Activated CD8-positive, alpha-beta T cell treated with anti-CD3 and anti-CD28 coated beads for 36 hours (primary cell): ENCODE results near the gene AHRR. TPM values are rescaled to one million over a fixed set of nuclear protein-coding genes. Genes with fewer than 3 reads are reported as not detected.

Experiments used
- ATAC-seq: fragments of 200-7000 bp; cut with Tn5 transposase; one replicate; pipeline ENCODE4 v1.10.0; 2021; ENCODE audit warnings: mild to moderate bottlenecking, moderate library complexity
- CTCF ChIA-PET: fragments of 350-600 bp; sonication (Branson Sonifier 250); formaldehyde crosslinking; loops from one replicate; lab custom pipeline; 2021; ENCODE audit warnings: antibody characterized with exemption; lab: Charles Lee
- POLR2A ChIA-PET: fragments of 350-600 bp; sonication (Branson Sonifier 250); formaldehyde crosslinking; loops from one replicate; lab custom pipeline; 2021; ENCODE audit warnings: antibody characterized with exemption; lab: Charles Lee
- DNase-seq: peaks from one replicate; pipeline ENCODE4 v3.0.0-alpha.2; 2020
- H3K27ac Mint-ChIP-seq: one replicate; pipeline ENCODE4 v1.8.0; 2021; ENCODE audit warnings: mild to moderate bottlenecking, mixed read lengths
- H3K27me3 Mint-ChIP-seq: one replicate; pipeline ENCODE4 v1.8.0; 2021; ENCODE audit warnings: mixed read lengths
- H3K36me3 Mint-ChIP-seq: one replicate; pipeline ENCODE4 v1.8.0; 2021; ENCODE audit warnings: low read depth, mixed read lengths
- H3K4me1 Mint-ChIP-seq: one replicate; pipeline ENCODE4 v1.8.0; 2021; ENCODE audit warnings: low read depth, mixed read lengths
- H3K4me3 Mint-ChIP-seq: one replicate; pipeline ENCODE4 v1.8.0; 2021; ENCODE audit warnings: mild to moderate bottlenecking, moderate library complexity, mixed read lengths
- H3K9me3 Mint-ChIP-seq: one replicate; pipeline ENCODE4 v1.8.0; 2021; ENCODE audit warnings: mixed read lengths
- CTCF ChIP-seq: fragments of 200-600 bp; IDR thresholded peaks from one replicate; pipeline ENCODE4 v1.8.0; 2022; ENCODE audit warnings: antibody characterized with exemption, mild to moderate bottlenecking
- intact Hi-C: fragments of 100-400 bp; cut with micrococcal nuclease; formaldehyde crosslinking; loops from one replicate; pipeline ENCODE4 v1.10.0; 2022
- total RNA-seq, 2 experiments: library from RNA; stranded (reverse); gene quantifications; one replicate each; pipeline ENCODE4 v1.2.3, GENCODE V29; 2021

Gene AHRR
- total RNA-seq, 2 experiments from 2014 or later = 26.3 to 27.9 TPM

- POLR2A ChIA-PET = interaction anchor here (0.6 to 1.2 kb wide), 4 partner anchors 21 to 45 kb away, joined by 3 to 5 read pairs (median 3); no protein-coding TSS in a partner anchor
- Mint-ChIP-seq H3K4me3 (no peak overlapping the region), H3K27ac (no peak overlapping the region), H3K9me3 (no peaks in the 10 kb centered on the region), H3K36me3 (peaks cover 35% of the 10 kb centered on the region), H3K27me3 (peaks cover 1% of the 10 kb centered on the region), H3K4me1 (peaks cover 17% of the 10 kb centered on the region)
- intact Hi-C loops = no loop called here
- no peak for ATAC-seq
- no peak for DNase-seq
- TF ChIP-seq CTCF = no peak
- CTCF ChIA-PET = interaction anchor here (2.5 kb wide), 1 partner anchor 34 kb away, joined by 8 read pairs; no protein-coding TSS in a partner anchor
These were observed 28.8 kb downstream of the AHRR start for GRCh38 chr5:350355-350754.

- Mint-ChIP-seq H3K4me1 (peaks cover 10% of the 10 kb centered on the region), H3K4me3 (no peak overlapping the region), H3K27ac (no peak overlapping the region), H3K36me3 (peaks cover 32% of the 10 kb centered on the region), H3K27me3 (peaks cover 1% of the 10 kb centered on the region), H3K9me3 (no peaks in the 10 kb centered on the region)
- DNase-seq (no peak), ATAC-seq (no peak)
- intact Hi-C loops = no loop called here
- ChIA-PET CTCF (interaction anchor here (2.5 kb wide), 1 partner anchor 35 kb away, joined by 8 read pairs; no protein-coding TSS in a partner anchor), POLR2A (interaction anchor here (1.0 kb wide), 1 partner anchor 11 kb away, joined by 3 read pairs; no protein-coding TSS in a partner anchor)
- no peak for TF ChIP-seq CTCF
These were observed 29.8 kb downstream of the AHRR start for GRCh38 chr5:351084-351920.

GRCh38 chr5:351921-352245 lies 30.4 kb downstream of the AHRR start:
- CTCF ChIA-PET = no interaction called here
- Mint-ChIP-seq H3K27ac (no peak overlapping the region), H3K27me3 (peaks cover under 1% of the 10 kb centered on the region), H3K36me3 (peaks cover 26% of the 10 kb centered on the region), H3K9me3 (no peaks in the 10 kb centered on the region), H3K4me3 (no peak overlapping the region), H3K4me1 (peaks cover 4% of the 10 kb centered on the region)
- no peak for DNase-seq
- TF ChIP-seq CTCF = no peak
- ATAC-seq = no peak
- POLR2A ChIA-PET = interaction anchor here (1.0 kb wide), 1 partner anchor 11 kb away, joined by 3 read pairs; no protein-coding TSS in a partner anchor
- intact Hi-C loops = no loop called here

- ChIA-PET CTCF (interaction anchor here (1.6 kb wide), 1 partner anchor 11 kb away, joined by 4 read pairs; no protein-coding TSS in a partner anchor), POLR2A (interaction anchor here (1.1 to 1.4 kb wide), 3 partner anchors 13 to 17 kb away, joined by 3 to 4 read pairs (median 4); no protein-coding TSS in a partner anchor)
These were observed 31.4 kb downstream of the AHRR start for GRCh38 chr5:352639-353611.

More at GRCh38 chr5:352639-353611, 31.4 kb downstream of the AHRR start:
- H3K27ac Mint-ChIP-seq = no peak overlapping the region
- TF ChIP-seq CTCF = no peak
- no peaks in the 10 kb centered on the region for H3K9me3 Mint-ChIP-seq
- peaks cover 3% of the 10 kb centered on the region for H3K4me1 Mint-ChIP-seq
- H3K4me3 Mint-ChIP-seq = no peak overlapping the region
- no peak for DNase-seq
- intact Hi-C loops = no loop called here
- peaks cover 23% of the 10 kb centered on the region for H3K36me3 Mint-ChIP-seq
- no peaks in the 10 kb centered on the region for H3K27me3 Mint-ChIP-seq
- ATAC-seq = peak; percentile 69
